Aorta (tissue), 5 donors: ENCODE results near the gene PLCB1. TPM values are rescaled to one million over a fixed set of nuclear protein-coding genes. Genes with fewer than 3 reads are reported as not detected.

Source experiments
- ATAC-seq: fragments of 200-7000 bp; cut with Tn5 transposase; one replicate; pipeline ENCODE4 v1.9.1; 2022; ENCODE audit warnings: moderate library complexity; ENCODE audit not compliant: low FRiP score
- DNase-seq, 2 donors: peaks; one replicate each; pipeline ENCODE4 v3.0.0-alpha.2; 2020
- H3K27ac ChIP-seq, 2 donors: one replicate each; pipeline ENCODE4 v1.5.1; 2013; ENCODE audit warnings: low read length in 2 of 2, mild to moderate bottlenecking in 2 of 2, moderate library complexity in 2 of 2, control low read depth in 1 of 2, inconsistent platforms in 1 of 2, low read depth in 1 of 2
- H3K27me3 ChIP-seq, 2 donors: one replicate each; pipeline ENCODE4 v1.6.1; 2013; ENCODE audit warnings: control low read depth in 1 of 2, low read length in 1 of 2, mild to moderate bottlenecking in 1 of 2, moderate library complexity in 1 of 2; ENCODE audit not compliant: insufficient read depth in 2 of 2, control insufficient read depth in 1 of 2
- H3K36me3 ChIP-seq, 2 donors: one replicate each; pipeline ENCODE4 v1.6.1; 2013; ENCODE audit warnings: control low read depth in 1 of 2, low read length in 1 of 2, mild to moderate bottlenecking in 1 of 2; ENCODE audit not compliant: insufficient read depth in 2 of 2, control insufficient read depth in 1 of 2
- H3K4me1 ChIP-seq, 2 donors: one replicate each; pipeline ENCODE4 v1.6.1; 2013; ENCODE audit warnings: low read length in 2 of 2, control low read depth in 1 of 2, mild to moderate bottlenecking in 1 of 2, moderate library complexity in 1 of 2; ENCODE audit not compliant: insufficient read depth in 2 of 2, control insufficient read depth in 1 of 2
- H3K4me3 ChIP-seq, 2 donors: one replicate each; pipeline ENCODE4 v1.5.1; 2013; ENCODE audit warnings: low read length in 2 of 2, control low read depth in 1 of 2, mild to moderate bottlenecking in 1 of 2
- H3K9me3 ChIP-seq: one replicate; pipeline ENCODE4 v1.6.1; 2013; ENCODE audit warnings: mild to moderate bottlenecking, low read length; ENCODE audit not compliant: control insufficient read depth
- WGBS, 2 donors: extraction: QIAGEN DNeasy Blood & Tissue Kit; methylation state at CpG; one replicate each; pipeline ENCODE4 v1.1.7; 2013; 5-methylcytosine and 5-hydroxymethylcytosine counted together
- intact Hi-C, 2 donors: fragments of 100-400 bp; cut with DNase I; formaldehyde crosslinking; loops; one replicate each; pipeline versions ENCODE4 v1.14.2 to v1.15.0; 2022
- polyA plus RNA-seq, 2 donors: library from polyadenylated mRNA; stranded (reverse); fragments of 200-250 nt; gene quantifications; one replicate each; pipeline ENCODE4 v1.2.3, GENCODE V29; 2013
- total RNA-seq, 2 donors: library from RNA; stranded (reverse); fragmentation: NEBNext Ultra II Directional; extraction: Animal tissue kit (Norgen Biotek cat#: 25700); gene quantifications; one replicate each; pipeline ENCODE4 v1.2.1, GENCODE V29; 2021
- donor health status: healthy with polysubstance abuse.
- donor health status: Bipolar disorder and iron deficiency.
- donor health status: DM: no; HTN: no; CAD: no.
- donor health status: DM: no; HTN: no; CAD: no.
- donor health status: DM: yes; HTN: yes; CAD: no.

Gene PLCB1
- total and polyA plus RNA-seq, 4 donors, result 1.4 to 35.0 (median 6.6) TPM

DNA sequence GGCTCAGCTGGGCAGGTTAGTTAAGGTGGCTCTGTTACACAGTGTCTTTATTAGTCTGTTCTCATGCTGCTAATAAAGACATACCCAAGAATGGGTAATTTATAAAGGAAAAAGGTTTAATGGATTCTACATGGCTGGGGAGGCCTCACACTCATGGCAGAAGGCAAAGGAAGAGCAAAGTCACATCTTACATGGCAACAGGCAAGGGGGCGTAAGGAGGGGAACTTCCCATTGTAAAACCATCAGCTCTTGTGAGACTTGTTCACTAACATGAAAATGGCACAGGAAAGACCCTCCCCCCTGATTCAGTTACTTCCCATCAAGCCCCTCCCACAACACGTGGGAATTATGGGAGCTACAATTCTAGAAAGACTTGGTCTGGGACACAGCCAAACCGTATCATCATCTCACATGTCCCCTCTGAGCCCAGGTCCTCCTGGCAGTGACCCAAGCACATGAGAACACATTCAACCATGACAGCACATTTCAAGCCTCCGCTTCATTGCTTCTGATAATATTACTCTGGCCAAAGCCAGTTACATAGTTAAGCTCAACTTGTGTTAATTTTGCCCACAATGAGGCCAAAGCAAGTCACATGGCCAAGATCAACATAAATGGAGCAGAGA, 383.9 kb downstream of the PLCB1 start:
- Histone ChIP-seq H3K4me1 (no peaks in the 10 kb centered on the region), H3K36me3 (no peaks in the 10 kb centered on the region), H3K27ac (no peak overlapping the region), H3K4me3 (no peak overlapping the region), H3K9me3 (no peaks in the 10 kb centered on the region), H3K27me3 (no peaks in the 10 kb centered on the region)
- ATAC-seq (no peak), DNase-seq (no peak)
- 91 to 94% methylated on average over 4 of the region's 4 CpGs for WGBS, 2 donors
- intact Hi-C loops, result no loop called here

DNA sequence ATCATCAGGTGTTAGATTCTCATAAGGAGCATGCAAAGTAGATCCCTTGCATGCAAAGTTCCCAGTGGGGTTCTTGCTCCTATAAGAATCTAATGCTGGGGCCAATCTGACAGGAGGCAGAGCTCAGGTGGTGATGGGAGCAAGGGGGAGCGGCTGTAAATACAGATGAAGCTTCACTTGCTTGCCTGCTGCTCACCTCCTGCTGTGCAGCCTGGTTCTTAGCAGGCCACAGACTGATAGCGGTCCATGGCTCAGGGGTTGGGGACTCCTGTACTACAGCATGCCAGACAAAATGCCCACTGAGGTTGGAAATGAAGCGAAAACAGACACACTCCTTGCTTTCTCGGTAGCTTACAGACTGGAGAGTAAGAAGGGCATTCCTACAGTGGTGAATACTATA, 386.8 kb downstream of the PLCB1 start:
- Histone ChIP-seq H3K36me3 (no peaks in the 10 kb centered on the region), H3K4me1 (no peaks in the 10 kb centered on the region), H3K27me3 (no peaks in the 10 kb centered on the region), H3K9me3 (no peaks in the 10 kb centered on the region), H3K4me3 (no peak overlapping the region), H3K27ac (no peak overlapping the region)
- ATAC-seq, result no peak
- WGBS, 2 donors, result 89 to 91% methylated on average over 4 of the region's 4 CpGs
- intact Hi-C loops, result no loop called here
- DNase-seq, result no peak

DNA sequence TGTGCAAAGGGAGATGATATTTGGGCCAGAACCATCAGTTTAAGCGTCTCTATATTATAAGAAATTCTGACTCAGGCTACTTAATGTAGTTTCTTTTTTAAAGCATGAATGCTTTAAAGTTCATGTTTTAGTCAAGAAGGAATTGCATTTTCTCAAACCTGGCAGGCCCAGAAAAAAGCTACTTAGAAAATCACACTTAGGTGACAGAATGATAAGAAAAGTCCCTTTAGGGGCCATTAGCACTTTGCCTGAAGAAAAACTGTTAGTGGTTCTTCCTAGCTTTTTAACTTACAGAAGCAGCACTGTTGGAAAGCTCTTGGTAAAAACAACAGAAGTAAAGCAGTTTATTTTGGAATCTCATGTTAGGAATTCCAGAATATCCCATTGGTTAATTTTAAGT, 387.8 kb downstream of the PLCB1 start:
- Histone ChIP-seq H3K9me3 (no peaks in the 10 kb centered on the region), H3K4me1 (no peaks in the 10 kb centered on the region), H3K27ac (no peak overlapping the region), H3K27me3 (no peaks in the 10 kb centered on the region), H3K4me3 (no peak overlapping the region), H3K36me3 (no peaks in the 10 kb centered on the region)
- DNase-seq (no peak), ATAC-seq (no peak)
- intact Hi-C loops, result no loop called here
- 61 to 78% methylated on average over 1 of the region's 1 CpG for WGBS, 2 donors

DNA sequence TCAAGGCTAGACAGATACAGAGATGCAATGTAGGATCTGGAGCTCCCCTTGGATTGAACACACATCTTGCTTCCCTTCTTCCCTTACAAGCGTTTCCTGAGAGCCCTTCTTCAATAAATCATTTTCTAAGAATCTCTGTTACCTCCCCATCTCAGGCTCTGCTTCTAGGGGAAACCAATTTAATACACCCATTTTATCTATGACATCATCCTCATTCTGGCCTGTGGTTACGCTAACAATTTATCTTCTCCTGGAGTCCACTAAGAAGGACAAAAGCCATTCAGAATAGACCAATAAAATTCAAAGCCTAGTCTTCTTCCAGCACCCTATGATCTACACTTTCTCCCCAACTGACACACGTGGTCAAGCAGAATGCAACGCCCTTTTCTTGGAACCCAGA, 390.1 kb downstream of the PLCB1 start:
- WGBS, 2 donors, result 90 to 93% methylated on average over 4 of the region's 4 CpGs
- no peak for DNase-seq
- intact Hi-C loops, result no loop called here

DNA sequence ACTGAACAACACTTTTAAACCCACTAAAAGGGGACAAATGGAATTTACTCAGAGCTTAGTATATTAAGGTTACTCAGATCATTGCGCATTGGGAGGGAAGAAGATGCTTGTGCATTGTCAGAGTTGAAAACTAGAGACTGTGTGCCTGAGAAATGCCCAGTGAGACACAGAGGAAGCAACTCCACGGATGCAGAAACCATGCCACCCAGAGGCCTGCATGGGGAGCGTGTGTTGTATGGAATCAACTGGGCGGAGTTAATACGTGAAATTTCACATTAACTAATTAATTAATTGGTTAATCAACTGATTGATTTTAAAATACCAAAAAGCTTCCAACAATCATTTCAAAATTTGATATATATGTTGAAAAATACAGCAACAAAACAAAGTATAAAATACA, 391.6 kb downstream of the PLCB1 start:
- Histone ChIP-seq H3K9me3 (no peaks in the 10 kb centered on the region), H3K4me3 (no peak overlapping the region), H3K4me1 (no peaks in the 10 kb centered on the region), H3K36me3 (no peaks in the 10 kb centered on the region), H3K27ac (no peak overlapping the region), H3K27me3 (no peaks in the 10 kb centered on the region)
- ATAC-seq (no peak), DNase-seq (no peak)
- 88 to 89% methylated on average over 5 of the region's 5 CpGs for WGBS, 2 donors
- intact Hi-C loops, result no loop called here

More for the DNA sequence above, 390.1 kb downstream of the PLCB1 start:
- Histone ChIP-seq H3K4me1 (no peaks in the 10 kb centered on the region), H3K27me3 (no peaks in the 10 kb centered on the region), H3K27ac (no peak overlapping the region), H3K36me3 (no peaks in the 10 kb centered on the region), H3K4me3 (no peak overlapping the region), H3K9me3 (no peaks in the 10 kb centered on the region)
- no peak for ATAC-seq

DNA sequence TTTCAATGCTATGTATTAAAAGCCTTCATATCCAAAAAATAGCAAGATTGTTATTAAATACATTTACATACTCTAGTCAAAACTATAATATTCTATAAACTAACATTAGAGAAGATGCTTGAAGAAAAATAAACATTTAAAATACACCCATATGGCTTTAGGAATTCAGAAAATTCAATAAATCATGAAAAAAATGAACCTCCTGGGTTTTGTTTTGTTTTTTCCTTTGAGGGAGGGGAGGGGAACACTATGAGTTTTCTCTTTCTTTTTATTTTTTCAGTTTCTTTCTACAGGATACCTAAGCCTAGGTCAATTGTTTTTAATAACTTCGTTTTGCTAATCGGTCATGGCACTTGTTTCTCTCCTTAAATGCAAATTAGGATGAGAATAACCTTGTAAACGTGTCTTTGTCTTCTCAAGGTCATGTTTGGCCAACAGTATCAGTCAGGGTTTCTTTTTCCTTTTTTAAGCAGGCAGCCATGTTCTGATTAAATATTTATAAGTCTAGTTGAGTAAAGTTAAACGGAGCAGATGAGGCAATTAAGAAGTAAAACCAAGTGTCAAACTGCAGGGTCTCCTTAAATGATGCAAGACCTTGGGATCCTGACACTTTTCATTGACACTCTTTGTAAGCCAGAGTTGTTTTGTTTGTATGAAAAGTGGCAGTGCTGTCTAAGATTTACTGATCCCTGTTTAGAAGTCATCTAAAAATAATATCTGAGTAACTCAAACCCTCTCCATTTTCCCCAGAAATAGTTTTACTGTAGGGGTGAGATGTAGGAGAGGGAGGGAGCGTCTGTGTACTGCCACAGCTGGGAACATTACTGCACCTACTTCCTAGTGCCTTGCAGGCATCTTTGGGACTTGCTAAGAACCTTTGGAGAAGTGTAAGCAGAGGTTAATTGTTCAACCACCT, 392.3 kb downstream of the PLCB1 start:
- WGBS, 2 donors, result 66 to 71% methylated on average over 5 of the region's 5 CpGs
- Histone ChIP-seq H3K4me1 (no peaks in the 10 kb centered on the region), H3K4me3 (no peak overlapping the region), H3K27me3 (no peaks in the 10 kb centered on the region), H3K27ac (no peak overlapping the region), H3K36me3 (no peaks in the 10 kb centered on the region), H3K9me3 (no peaks in the 10 kb centered on the region)
- ATAC-seq (no peak), DNase-seq (no peak)
- intact Hi-C loops, result no loop called here

DNA sequence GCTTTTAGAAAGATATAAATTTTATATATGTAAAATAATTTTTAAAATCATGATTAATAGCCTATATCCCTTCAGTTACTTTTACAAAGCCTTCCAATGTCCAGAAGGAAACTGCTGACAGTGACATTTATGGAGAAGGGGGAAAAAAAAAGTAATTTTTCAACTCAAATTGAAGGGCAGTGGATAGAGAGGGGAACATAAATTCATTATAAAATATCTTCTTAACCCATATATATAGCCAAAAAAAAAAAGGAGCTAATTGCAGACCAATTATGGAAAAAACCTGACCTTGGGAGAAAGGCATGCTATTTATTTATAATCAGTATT, 392.9 kb downstream of the PLCB1 start:
- H3K9me3 ChIP-seq, result no peaks in the 10 kb centered on the region
- ATAC-seq (no peak), DNase-seq (no peak)
- intact Hi-C loops, result no loop called here
- no peaks in the 10 kb centered on the region for H3K4me1 ChIP-seq
- H3K36me3 ChIP-seq, result no peaks in the 10 kb centered on the region
- no peak overlapping the region for H3K27ac ChIP-seq
- no peaks in the 10 kb centered on the region for H3K27me3 ChIP-seq
- H3K4me3 ChIP-seq, result no peak overlapping the region

DNA sequence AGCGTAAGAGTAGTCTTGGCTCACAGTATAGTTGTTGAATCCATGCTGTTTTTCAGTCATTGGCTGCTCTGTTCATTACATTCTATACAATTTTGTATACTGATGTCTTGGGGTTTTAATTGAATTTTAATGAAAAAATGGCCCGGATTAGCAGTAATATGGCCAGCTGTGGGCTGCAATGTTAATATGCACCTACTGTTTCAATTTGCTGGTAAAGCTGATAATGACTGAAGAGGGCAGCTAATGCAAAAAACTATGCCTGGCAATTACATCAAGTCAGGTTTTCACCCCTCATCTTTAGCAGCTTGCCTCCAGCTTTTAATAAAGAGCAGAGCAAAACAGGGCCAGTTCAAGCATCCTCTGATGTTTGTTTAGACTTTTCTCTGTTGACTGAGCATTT, 394.5 kb downstream of the PLCB1 start:
- Histone ChIP-seq H3K4me1 (no peaks in the 10 kb centered on the region), H3K4me3 (no peak overlapping the region), H3K27ac (no peak overlapping the region), H3K9me3 (no peaks in the 10 kb centered on the region), H3K36me3 (no peaks in the 10 kb centered on the region), H3K27me3 (no peaks in the 10 kb centered on the region)
- DNase-seq (no peak), ATAC-seq (no peak)
- intact Hi-C loops, result no loop called here
- WGBS, 2 donors, result 94 to 97% methylated on average over 2 of the region's 2 CpGs
